ENCODE measurements around the gene EXOC4. TPM values are rescaled to one million over a fixed set of nuclear protein-coding genes. Genes with fewer than 3 reads are reported as not detected.

EXOC4 gene
- total RNA-seq, 2 experiments from 2014 or later: 58.0 to 59.9 TPM

DNA sequence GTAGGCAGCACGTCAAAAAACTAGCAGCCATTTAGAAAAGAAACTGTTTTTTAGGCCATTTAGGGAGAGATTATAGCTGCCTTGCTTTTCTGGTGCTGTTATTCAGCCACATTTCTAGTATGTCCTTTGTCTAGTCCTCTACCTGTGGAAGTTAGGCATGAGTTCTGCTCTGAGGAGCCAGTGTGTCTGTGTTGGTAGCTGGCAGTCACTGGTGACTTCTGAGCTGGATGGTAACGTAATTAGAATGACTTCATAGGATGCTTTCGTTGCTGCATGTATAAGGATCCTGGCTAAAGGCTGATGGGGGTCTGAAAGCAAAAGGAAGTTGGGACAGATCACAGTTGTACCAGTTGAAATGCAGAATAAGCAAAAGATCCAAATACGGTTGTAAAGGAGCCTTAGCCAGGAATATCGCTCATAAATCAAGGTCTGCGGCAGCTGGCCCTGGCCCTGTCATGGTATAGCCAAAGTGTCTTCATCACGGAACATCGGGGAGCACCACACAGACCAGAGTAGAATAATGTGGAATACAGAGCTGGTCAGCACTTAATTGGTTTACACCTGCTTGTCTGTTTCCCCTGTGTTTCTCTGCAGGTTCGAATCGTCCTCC is 226.7 kb downstream of the EXOC4 start:
- H3K27me3 Mint-ChIP-seq: no peaks in the 10 kb centered on the region

DNA sequence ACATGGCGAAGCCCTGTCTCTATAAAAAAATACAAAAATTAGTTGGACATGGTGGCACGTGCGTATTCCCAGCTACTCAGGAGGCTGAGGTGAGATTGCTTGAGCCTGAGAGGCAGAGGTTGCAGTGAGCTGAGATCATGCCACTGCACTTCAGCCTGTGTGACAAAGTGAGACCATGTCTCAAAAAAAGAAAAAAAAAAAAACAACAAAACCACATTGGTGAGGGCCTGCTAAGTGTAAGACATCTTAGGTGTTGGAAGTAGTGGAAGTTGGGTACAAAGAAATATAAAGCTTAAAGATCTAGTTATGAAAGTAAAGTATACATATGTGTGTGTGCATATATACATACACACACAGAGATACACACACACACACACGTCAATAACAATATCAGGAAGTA is 228.0 kb downstream of the EXOC4 start:
- H3K4me3 Mint-ChIP-seq: no peak overlapping the region
- Histone ChIP-seq H3K4me3 (ENCODE audit: low read length) (no peak overlapping the region), H3K27me3 (ENCODE audit: control insufficient read depth in 1 of 2, insufficient read depth in 2 of 2, low read length in 2 of 2) (no peaks in the 10 kb centered on the region), H3K27ac (ENCODE audit: low read depth in 1 of 2, low read length in 2 of 2) (no peak overlapping the region), H3K4me1 (ENCODE audit: insufficient read depth, low read length) (peaks cover 3% of the 10 kb centered on the region), H3K9me3 (ENCODE audit: control insufficient read depth in 1 of 2, insufficient read depth in 1 of 2, low read length in 2 of 2) (no peaks in the 10 kb centered on the region), H3K36me3 (ENCODE audit: insufficient read depth, low read length) (peaks cover 4% of the 10 kb centered on the region)
- CTCF ChIA-PET: no interaction called here
- peak in 1 of 14 experiments; percentile 19 for DNase-seq
- TF ChIP-seq, protein P1, sequence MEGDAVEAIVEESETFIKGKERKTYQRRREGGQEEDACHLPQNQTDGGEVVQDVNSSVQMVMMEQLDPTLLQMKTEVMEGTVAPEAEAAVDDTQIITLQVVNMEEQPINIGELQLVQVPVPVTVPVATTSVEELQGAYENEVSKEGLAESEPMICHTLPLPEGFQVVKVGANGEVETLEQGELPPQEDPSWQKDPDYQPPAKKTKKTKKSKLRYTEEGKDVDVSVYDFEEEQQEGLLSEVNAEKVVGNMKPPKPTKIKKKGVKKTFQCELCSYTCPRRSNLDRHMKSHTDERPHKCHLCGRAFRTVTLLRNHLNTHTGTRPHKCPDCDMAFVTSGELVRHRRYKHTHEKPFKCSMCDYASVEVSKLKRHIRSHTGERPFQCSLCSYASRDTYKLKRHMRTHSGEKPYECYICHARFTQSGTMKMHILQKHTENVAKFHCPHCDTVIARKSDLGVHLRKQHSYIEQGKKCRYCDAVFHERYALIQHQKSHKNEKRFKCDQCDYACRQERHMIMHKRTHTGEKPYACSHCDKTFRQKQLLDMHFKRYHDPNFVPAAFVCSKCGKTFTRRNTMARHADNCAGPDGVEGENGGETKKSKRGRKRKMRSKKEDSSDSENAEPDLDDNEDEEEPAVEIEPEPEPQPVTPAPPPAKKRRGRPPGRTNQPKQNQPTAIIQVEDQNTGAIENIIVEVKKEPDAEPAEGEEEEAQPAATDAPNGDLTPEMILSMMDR (IDR thresholded peaks at IDR 0.05): no peak
- no peak for ATAC-seq (ENCODE audit: poor library complexity)
- no peaks in the 10 kb centered on the region for H3K27me3 Mint-ChIP-seq
- POLR2A ChIA-PET: no interaction called here
- intact Hi-C loops (cut with DNase I, micrococcal nuclease): no loop called here
- no peaks in the 10 kb centered on the region for H3K9me3 Mint-ChIP-seq
- H3K27ac Mint-ChIP-seq: peak overlapping the region; percentile 25
- peaks cover 73% of the 10 kb centered on the region for H3K4me1 Mint-ChIP-seq (ENCODE audit: low read depth)
- peaks cover 42% of the 10 kb centered on the region for H3K36me3 Mint-ChIP-seq (ENCODE audit: low read depth)

More for the DNA sequence above, 226.7 kb downstream of the EXOC4 start:
- Histone ChIP-seq H3K4me3 (ENCODE audit: low read length) (no peak overlapping the region), H3K27me3 (ENCODE audit: control insufficient read depth in 1 of 2, insufficient read depth in 2 of 2, low read length in 2 of 2) (no peaks in the 10 kb centered on the region), H3K4me1 (ENCODE audit: insufficient read depth, low read length) (peaks cover 3% of the 10 kb centered on the region), H3K36me3 (ENCODE audit: insufficient read depth, low read length) (peaks cover 8% of the 10 kb centered on the region), H3K9me3 (ENCODE audit: control insufficient read depth in 1 of 2, insufficient read depth in 1 of 2, low read length in 2 of 2) (no peaks in the 10 kb centered on the region), H3K27ac (ENCODE audit: low read depth in 1 of 2, low read length in 2 of 2) (no peak overlapping the region)
- ATAC-seq (ENCODE audit: poor library complexity) (no peak), DNase-seq (no peak)
- TF ChIP-seq, protein P1 (IDR thresholded peaks at IDR 0.05): no peak
- Mint-ChIP-seq H3K4me1 (ENCODE audit: low read depth) (peaks cover 64% of the 10 kb centered on the region), H3K9me3 (no peaks in the 10 kb centered on the region), H3K36me3 (ENCODE audit: low read depth) (peaks cover 48% of the 10 kb centered on the region), H3K27ac (peak overlapping the region; percentile 21), H3K4me3 (no peak overlapping the region)
- ChIA-PET CTCF (no interaction called here), POLR2A (no interaction called here)
- intact Hi-C loops (cut with DNase I, micrococcal nuclease): no loop called here

DNA sequence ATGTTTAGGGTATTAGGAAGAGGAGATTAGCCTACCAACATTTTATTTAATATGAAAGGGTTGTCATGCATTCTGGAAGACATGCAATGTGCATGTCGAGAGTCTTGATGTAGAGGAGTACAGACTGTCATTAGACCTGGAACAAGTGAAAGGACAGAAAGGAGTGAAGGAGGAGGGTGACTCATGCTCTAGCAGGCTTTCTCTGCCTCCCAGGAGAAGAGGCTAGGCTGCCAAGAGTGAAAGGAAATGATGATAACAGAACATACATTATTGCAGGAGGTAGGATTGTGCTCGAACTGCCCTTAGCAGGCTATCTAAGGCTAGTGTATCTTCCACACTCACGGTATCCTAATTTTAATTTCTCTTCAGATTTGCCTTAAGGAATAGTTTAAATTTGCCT is 228.8 kb downstream of the EXOC4 start:
- no peaks in the 10 kb centered on the region for H3K9me3 ChIP-seq (ENCODE audit: control insufficient read depth in 1 of 2, insufficient read depth in 1 of 2, low read length in 2 of 2)
- no peaks in the 10 kb centered on the region for H3K27me3 ChIP-seq (ENCODE audit: control insufficient read depth in 1 of 2, insufficient read depth in 2 of 2, low read length in 2 of 2)
- ChIA-PET CTCF (no interaction called here), POLR2A (no interaction called here)
- TF ChIP-seq, protein P1 (IDR thresholded peaks at IDR 0.05): no peak
- Mint-ChIP-seq H3K27ac (peak overlapping the region; percentile 25), H3K36me3 (ENCODE audit: low read depth) (peaks cover 37% of the 10 kb centered on the region), H3K4me3 (no peak overlapping the region), H3K4me1 (ENCODE audit: low read depth) (peaks cover 74% of the 10 kb centered on the region), H3K27me3 (no peaks in the 10 kb centered on the region), H3K9me3 (no peaks in the 10 kb centered on the region)
- ATAC-seq (ENCODE audit: poor library complexity): no peak
- no peak overlapping the region for H3K27ac ChIP-seq (ENCODE audit: low read depth in 1 of 2, low read length in 2 of 2)
- H3K4me3 ChIP-seq (ENCODE audit: low read length): no peak overlapping the region
- peaks cover 3% of the 10 kb centered on the region for H3K4me1 ChIP-seq (ENCODE audit: insufficient read depth, low read length)
- intact Hi-C loops (cut with DNase I, micrococcal nuclease): no loop called here
- H3K36me3 ChIP-seq (ENCODE audit: insufficient read depth, low read length): peaks cover 6% of the 10 kb centered on the region
- no peak for DNase-seq
